Natural killer cell (primary cell): ENCODE data around the gene CDK16. TPM values are rescaled to one million over a fixed set of nuclear protein-coding genes. Genes with fewer than 3 reads are reported as not detected.

Source experiments
- ATAC-seq, 3 donors: fragments of 150-1000 bp in 2 of 3; fragments of 200-7000 bp in 1 of 3; cut with Tn5 transposase; 1 replicate in 1 of 3; 2 replicates in 2 of 3; pipeline ENCODE4 v1.10.0; 2021; ENCODE audit warnings: mild to moderate bottlenecking in 2 of 3, moderate library complexity in 2 of 3
- DNase-seq, 2 donors: peaks; one replicate each; pipeline versions ENCODE4 v3.0.0 to v3.0.0-alpha.2; 2013 to 2021; ENCODE audit warnings: mixed read lengths in 1 of 2
- H3K27ac ChIP-seq: one replicate; pipeline ENCODE4 v1.5.1; 2013; ENCODE audit warnings: mild to moderate bottlenecking, low read length
- H3K27me3 ChIP-seq: one replicate; pipeline ENCODE4 v1.6.1; 2013; ENCODE audit warnings: low read length; ENCODE audit not compliant: control insufficient read depth, insufficient read depth
- H3K36me3 ChIP-seq: one replicate; pipeline ENCODE4 v1.6.1; 2013; ENCODE audit warnings: low read length; ENCODE audit not compliant: control insufficient read depth, insufficient read depth
- H3K4me1 ChIP-seq: one replicate; pipeline ENCODE4 v1.6.1; 2013; ENCODE audit warnings: low read length; ENCODE audit not compliant: control insufficient read depth, insufficient read depth
- H3K4me3 ChIP-seq: one replicate; pipeline ENCODE4 v1.5.1; 2013; ENCODE audit warnings: low read length
- H3K9me3 ChIP-seq: one replicate; pipeline ENCODE4 v1.6.1; 2013; ENCODE audit warnings: low read length; ENCODE audit not compliant: control insufficient read depth, insufficient read depth
- H3K27ac Mint-ChIP-seq, 2 donors: one replicate each; pipeline ENCODE4 v1.8.0; 2022; ENCODE audit warnings: mild to moderate bottlenecking in 2 of 2, mixed read lengths in 2 of 2, moderate library complexity in 1 of 2
- H3K27me3 Mint-ChIP-seq, 2 donors: one replicate each; pipeline ENCODE4 v1.8.0; 2022; ENCODE audit warnings: low read depth in 2 of 2, mixed read lengths in 2 of 2
- H3K36me3 Mint-ChIP-seq: one replicate; pipeline ENCODE4 v1.8.0; 2022; ENCODE audit warnings: mixed read lengths
- H3K4me1 Mint-ChIP-seq, 2 donors: one replicate each; pipeline ENCODE4 v1.8.0; 2022; ENCODE audit warnings: mixed read lengths in 2 of 2
- H3K4me3 Mint-ChIP-seq: one replicate; pipeline ENCODE4 v1.8.0; 2022; ENCODE audit warnings: mild to moderate bottlenecking, moderate library complexity, mixed read lengths
- H3K9me3 Mint-ChIP-seq, 2 donors: one replicate each; pipeline ENCODE4 v1.8.0; 2022; ENCODE audit warnings: mixed read lengths in 2 of 2
- CTCF ChIP-seq: fragments of 200-600 bp; IDR thresholded peaks from one replicate; pipeline ENCODE4 v1.8.0; 2022; ENCODE audit warnings: antibody characterized with exemption
- WGBS: methylation state at CpG from one replicate; pipeline ENCODE4 v1.1.7; 2013; ENCODE audit warnings: missing lambda C conversion rate; ENCODE audit not compliant: insufficient coverage; 5-methylcytosine and 5-hydroxymethylcytosine counted together
- intact Hi-C: fragments of 100-400 bp; cut with micrococcal nuclease; formaldehyde crosslinking; loops from one replicate; pipeline ENCODE4 v1.14.2; 2022
- total RNA-seq, 4 donors: library from RNA; stranded (reverse); fragments of 120-200 nt in 1 of 4; gene quantifications; one replicate each; pipeline versions ENCODE4 v1.2.3 to v1.2.4, GENCODE V29; 2013 to 2022

CDK16 gene
- total RNA-seq, 3 donors from 2014 or later (not counting 1 experiment from before 2014, with no cell fraction given) = 112 to 140 (median 126) TPM

- Mint-ChIP-seq H3K27ac (no peak overlapping the region), H3K9me3 (no peaks in the 10 kb centered on the region), H3K4me1 (peaks cover 21 to 39% of the 10 kb centered on the region in 2 donors), H3K4me3 (no peak overlapping the region), H3K27me3 (no peaks in the 10 kb centered on the region), H3K36me3 (no peaks in the 10 kb centered on the region)
- Histone ChIP-seq H3K36me3 (peaks cover 41% of the 10 kb centered on the region), H3K9me3 (no peaks in the 10 kb centered on the region), H3K4me1 (peaks cover 19% of the 10 kb centered on the region), H3K27ac (no peak overlapping the region), H3K4me3 (no peak overlapping the region), H3K27me3 (no peaks in the 10 kb centered on the region)
- intact Hi-C loops = no loop called here
- ATAC-seq = no peak
- no peak for DNase-seq
- TF ChIP-seq CTCF = no peak
- WGBS = 100% methylated on average over 4 of the region's 10 CpGs
These were observed 4.4 kb downstream of the CDK16 start for GRCh38 chrX:47222751-47223350.

GRCh38 chrX:47223476-47224250 is 5.2 kb downstream of the CDK16 start:
- Histone ChIP-seq H3K9me3 (no peaks in the 10 kb centered on the region), H3K27ac (no peak overlapping the region), H3K36me3 (peaks cover 48% of the 10 kb centered on the region), H3K4me3 (no peak overlapping the region), H3K4me1 (peaks cover 19% of the 10 kb centered on the region), H3K27me3 (no peaks in the 10 kb centered on the region)
- Mint-ChIP-seq H3K4me3 (no peak overlapping the region), H3K36me3 (no peaks in the 10 kb centered on the region), H3K27me3 (no peaks in the 10 kb centered on the region), H3K27ac (no peak overlapping the region), H3K4me1 (peaks cover 21 to 33% of the 10 kb centered on the region in 2 donors), H3K9me3 (no peaks in the 10 kb centered on the region)
- TF ChIP-seq CTCF = no peak
- intact Hi-C loops = no loop called here
- WGBS = 96% methylated on average over 12 of the region's 13 CpGs
- DNase-seq (no peak), ATAC-seq (no peak)

GRCh38 chrX:47224266-47224895 is 5.9 kb downstream of the CDK16 start:
- peaks cover 50% of the 10 kb centered on the region for H3K36me3 ChIP-seq
- Mint-ChIP-seq H3K27me3 (no peaks in the 10 kb centered on the region), H3K9me3 (no peaks in the 10 kb centered on the region), H3K4me3 (no peak overlapping the region), H3K36me3 (no peaks in the 10 kb centered on the region), H3K4me1 (peaks cover 18 to 28% of the 10 kb centered on the region in 2 donors), H3K27ac (no peak overlapping the region)
- DNase-seq (no peak), ATAC-seq (no peak)
- peaks cover 16% of the 10 kb centered on the region for H3K4me1 ChIP-seq
- no peak for TF ChIP-seq CTCF
- no peak overlapping the region for H3K4me3 ChIP-seq
- 97% methylated on average over 14 of the region's 17 CpGs for WGBS
- intact Hi-C loops = no loop called here
- H3K9me3 ChIP-seq = no peaks in the 10 kb centered on the region
- no peaks in the 10 kb centered on the region for H3K27me3 ChIP-seq
- no peak overlapping the region for H3K27ac ChIP-seq
